GM20000 (cell line): ENCODE measurements around the gene PTPRK.

ENCODE experiments used
- DNase-seq: peaks from one replicate; pipeline ENCODE4 v3.0.0; 2012; ENCODE audit warnings: low spot score
- CTCF ChIP-seq: IDR thresholded peaks from 2 replicates; pipeline ENCODE4 v1.5.1; 2012; ENCODE audit warnings: mild to moderate bottlenecking, control low read depth; ENCODE audit errors: extremely low read depth, missing control alignments

Gene PTPRK

GRCh38 chr6:128346569-128346968 lies 173.8 kb downstream of the PTPRK start:
- no peak for DNase-seq
- no peak for TF ChIP-seq CTCF

GRCh38 chr6:128345278-128345677 lies 175.1 kb downstream of the PTPRK start:
- DNase-seq = no peak
- no peak for TF ChIP-seq CTCF

- TF ChIP-seq CTCF = no peak
- DNase-seq = no peak
These were observed 176.7 kb downstream of the PTPRK start for GRCh38 chr6:128343706-128344105.

- no peak for DNase-seq
- TF ChIP-seq CTCF = no peak
These were observed 180.6 kb downstream of the PTPRK start for GRCh38 chr6:128339635-128340450.

- no peak for DNase-seq
- no peak for TF ChIP-seq CTCF
These were observed 182.8 kb downstream of the PTPRK start for GRCh38 chr6:128337619-128338018.

- no peak for DNase-seq
- TF ChIP-seq CTCF = no peak
These were observed 183.8 kb downstream of the PTPRK start for GRCh38 chr6:128336436-128337095.

- TF ChIP-seq CTCF = no peak
- DNase-seq = no peak
These were observed 184.4 kb downstream of the PTPRK start for GRCh38 chr6:128335963-128336362.
